Adrenal gland (tissue), 5 donors: ENCODE results near the gene DHX34.

Experiments used
- CTCF ChIP-seq, 6 experiments: fragments of 450-650 bp in 4 of 6; fragments of 200-600 bp in 2 of 6; sonication (generic) in 1 of 6; IDR thresholded peaks; 1 replicate in 5 of 6; 2 replicates in 1 of 6; pipeline versions ENCODE4 v1.5.1 to v1.8.0; 2016 to 2021; ENCODE audit warnings: antibody characterized with exemption in 6 of 6, mild to moderate bottlenecking in 2 of 6, moderate library complexity in 1 of 6
- POLR2A ChIP-seq, 2 donors: fragments of 450-650 bp; IDR thresholded peaks; one replicate each; pipeline ENCODE4 v1.6.1; 2017; ENCODE audit warnings: antibody characterized with exemption in 2 of 2, mild to moderate bottlenecking in 2 of 2, moderate library complexity in 1 of 2
- donor health status: DM: no; HTN: no; CAD: no.

DNA sequence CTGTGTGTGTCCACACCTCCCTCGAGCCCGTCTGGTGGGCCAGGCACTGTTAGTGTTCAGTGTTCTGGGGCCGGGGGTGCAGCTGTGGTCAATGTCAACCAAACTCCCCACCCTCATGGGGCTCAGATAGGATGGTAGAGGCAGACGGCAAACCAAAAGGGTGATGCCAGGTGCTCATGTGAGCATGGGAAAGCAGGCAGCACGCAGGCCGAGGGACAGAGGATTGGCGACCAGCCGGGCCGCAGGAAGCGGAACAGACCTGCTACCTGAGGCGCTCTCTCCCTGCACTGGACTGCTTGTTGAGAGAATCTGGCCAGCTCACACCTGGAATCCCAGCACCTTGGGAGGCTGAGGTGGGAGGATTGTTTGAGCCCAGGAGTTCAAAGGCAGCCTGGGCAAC lies 29.1 kb downstream of the DHX34 start:
- TF ChIP-seq CTCF (IDR thresholded peaks at IDR 0.05) (no peak), POLR2A (IDR thresholded peaks at IDR 0.05) (no peak)
